Panc1 (cell line): ENCODE data around the gene GREM1. TPM values are rescaled to one million over a fixed set of nuclear protein-coding genes. Genes with fewer than 3 reads are reported as not detected.

Experiments used
- ATAC-seq: fragments of 200-7000 bp; cut with Tn5 transposase; 2 replicates; pipeline ENCODE4 v1.9.1; 2020; ENCODE audit warnings: mild to moderate bottlenecking, moderate library complexity
- BruUV-seq: library from RNA; stranded (reverse); fragments of 400-500 nt; replicated peaks from 2 replicates; lab custom pipeline; 2021; lab: Mats Ljungman, UMichigan
- CTCF ChIA-PET: fragments of 300-600 bp; sonication (Branson Sonifier 250); formaldehyde crosslinking; loops from one replicate; lab custom pipeline; 2022; ENCODE audit warnings: antibody characterized with exemption; lab: Charles Lee
- POLR2A ChIA-PET: fragments of 300-600 bp; sonication (Branson Sonifier 250); formaldehyde crosslinking; loops from one replicate; lab custom pipeline; 2022; ENCODE audit warnings: antibody characterized with exemption; lab: Charles Lee
- DNase-seq: peaks from one replicate; pipeline ENCODE4 v3.0.0-alpha.2; 2010; ENCODE audit warnings: low read depth, low spot score
- H3K27ac ChIP-seq: 2 replicates; pipeline ENCODE4 v1.5.1; 2011; ENCODE audit warnings: mild to moderate bottlenecking, low read length, inconsistent platforms
- H3K27me3 ChIP-seq: fragments of 200-500 bp; sonication (Bioruptor generic); 2 replicates; pipeline ENCODE4 v1.6.0; 2014; ENCODE audit warnings: low read length, inconsistent platforms; ENCODE audit not compliant: control insufficient read depth, insufficient read depth
- H3K36me3 ChIP-seq: fragments of 200-500 bp; sonication (Bioruptor generic); 2 replicates; pipeline ENCODE4 v1.5.1; 2014; ENCODE audit warnings: inconsistent platforms, mild to moderate bottlenecking, low read length, moderate library complexity; ENCODE audit not compliant: control insufficient read depth, insufficient read depth
- H3K4me1 ChIP-seq: 2 replicates; pipeline ENCODE4 v1.5.1; 2011; ENCODE audit warnings: inconsistent platforms, mild to moderate bottlenecking, low read length, moderate library complexity; ENCODE audit not compliant: control insufficient read depth, insufficient read depth
- H3K4me3 ChIP-seq, 2 experiments: 2 replicates each; pipeline ENCODE4 v1.5.1; 2011 to 2012; ENCODE audit warnings: low read depth in 2 of 2, low read length in 2 of 2, mild to moderate bottlenecking in 2 of 2, inconsistent platforms in 1 of 2, moderate library complexity in 1 of 2
- H3K9me3 ChIP-seq: fragments of 200-500 bp; sonication (Bioruptor generic); 2 replicates; pipeline ENCODE4 v1.5.1; 2014; ENCODE audit warnings: low read depth, mild to moderate bottlenecking, inconsistent platforms, low read length, moderate library complexity; ENCODE audit not compliant: control insufficient read depth, insufficient read depth
- CTCF ChIP-seq: fragments of 450-650 bp; IDR thresholded peaks from 2 replicates; pipeline ENCODE4 v1.5.1; 2017; ENCODE audit warnings: mild to moderate bottlenecking
- POLR2AphosphoS5 ChIP-seq: IDR thresholded peaks from 2 replicates; pipeline ENCODE4 v1.6.1; 2012; ENCODE audit warnings: mild to moderate bottlenecking, low read depth, low read length, moderate library complexity
- SIN3A ChIP-seq: IDR thresholded peaks from 2 replicates; pipeline ENCODE4 v1.6.1; 2012; ENCODE audit warnings: low read depth, mild to moderate bottlenecking, low read length, moderate library complexity, borderline replicate concordance; ENCODE audit not compliant: insufficient read depth
- TCF7L2 ChIP-seq: IDR thresholded peaks from 2 replicates; pipeline ENCODE4 v1.6.1; 2011; ENCODE audit warnings: mild to moderate bottlenecking, low read depth, low read length, inconsistent platforms
- in situ Hi-C: cut with HindIII; loops from 2 replicates; pipeline ENCODE4 v1.10.0; 2016; ENCODE audit warnings: low sequenced_read_pairs, low pct_unique_long_range_greater_than_20kb
- intact Hi-C: fragments of 100-400 bp; cut with micrococcal nuclease; formaldehyde crosslinking; loops from one replicate; pipeline ENCODE4 v1.10.0; 2022; ENCODE audit not compliant: unreplicated experiment
- total RNA-seq: library from RNA; stranded (reverse); gene quantifications from one replicate; pipeline ENCODE4 v1.2.1, GENCODE V29; 2021; ENCODE audit not compliant: unreplicated experiment
- TF ChIP-seq, protein P1 (sequence below), 2 experiments: IDR thresholded peaks; 2 replicates each; pipeline ENCODE4 v1.6.1; 2011 to 2012; ENCODE audit warnings: low read depth in 2 of 2, control low read depth in 1 of 2, low read length in 1 of 2, mild to moderate bottlenecking in 1 of 2, moderate library complexity in 1 of 2; ENCODE audit not compliant: insufficient read depth in 1 of 2

GREM1 gene
- total RNA-seq, 1 experiment from 2014 or later: 0.41 TPM

DNA sequence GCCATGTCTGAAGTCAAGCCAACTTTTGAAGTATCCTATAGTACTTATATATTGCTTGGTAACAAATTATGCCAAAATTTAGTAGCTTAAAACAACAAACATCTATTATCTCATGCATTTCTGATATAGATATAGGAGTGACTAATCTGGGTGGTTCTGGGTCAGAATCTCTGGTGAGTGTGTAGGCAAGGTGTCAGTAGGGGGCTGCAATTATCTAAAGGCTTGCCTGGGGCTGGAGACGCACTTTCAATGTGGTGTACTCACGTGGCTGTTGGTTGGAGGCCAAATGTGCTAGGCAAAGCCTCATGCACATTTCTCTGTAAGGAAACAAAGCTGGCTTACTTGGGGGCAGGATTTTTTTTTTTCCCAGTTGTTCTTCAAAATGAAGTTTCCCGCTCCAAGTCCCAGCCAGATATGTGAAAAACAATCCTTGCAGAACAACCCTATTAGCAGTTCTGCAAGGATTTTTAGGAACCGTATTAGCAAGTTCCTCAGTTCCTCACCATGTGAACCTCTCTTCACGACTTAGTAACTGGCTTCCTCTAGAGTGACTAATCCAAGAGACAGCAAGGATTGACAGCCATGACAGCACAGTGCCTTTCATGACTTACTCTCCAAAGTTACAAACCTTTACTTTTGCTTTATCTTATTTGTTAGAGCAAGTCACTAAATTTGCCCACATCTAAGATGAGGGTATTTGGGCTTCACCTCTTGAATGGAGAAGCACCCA is 25.8 kb downstream of the GREM1 start:
- Histone ChIP-seq H3K4me3 (no peak overlapping the region), H3K27me3 (no peaks in the 10 kb centered on the region), H3K4me1 (no peaks in the 10 kb centered on the region), H3K9me3 (no peaks in the 10 kb centered on the region), H3K36me3 (no peaks in the 10 kb centered on the region), H3K27ac (no peak overlapping the region)
- intact Hi-C loops: no loop called here
- TF ChIP-seq, protein P1, sequence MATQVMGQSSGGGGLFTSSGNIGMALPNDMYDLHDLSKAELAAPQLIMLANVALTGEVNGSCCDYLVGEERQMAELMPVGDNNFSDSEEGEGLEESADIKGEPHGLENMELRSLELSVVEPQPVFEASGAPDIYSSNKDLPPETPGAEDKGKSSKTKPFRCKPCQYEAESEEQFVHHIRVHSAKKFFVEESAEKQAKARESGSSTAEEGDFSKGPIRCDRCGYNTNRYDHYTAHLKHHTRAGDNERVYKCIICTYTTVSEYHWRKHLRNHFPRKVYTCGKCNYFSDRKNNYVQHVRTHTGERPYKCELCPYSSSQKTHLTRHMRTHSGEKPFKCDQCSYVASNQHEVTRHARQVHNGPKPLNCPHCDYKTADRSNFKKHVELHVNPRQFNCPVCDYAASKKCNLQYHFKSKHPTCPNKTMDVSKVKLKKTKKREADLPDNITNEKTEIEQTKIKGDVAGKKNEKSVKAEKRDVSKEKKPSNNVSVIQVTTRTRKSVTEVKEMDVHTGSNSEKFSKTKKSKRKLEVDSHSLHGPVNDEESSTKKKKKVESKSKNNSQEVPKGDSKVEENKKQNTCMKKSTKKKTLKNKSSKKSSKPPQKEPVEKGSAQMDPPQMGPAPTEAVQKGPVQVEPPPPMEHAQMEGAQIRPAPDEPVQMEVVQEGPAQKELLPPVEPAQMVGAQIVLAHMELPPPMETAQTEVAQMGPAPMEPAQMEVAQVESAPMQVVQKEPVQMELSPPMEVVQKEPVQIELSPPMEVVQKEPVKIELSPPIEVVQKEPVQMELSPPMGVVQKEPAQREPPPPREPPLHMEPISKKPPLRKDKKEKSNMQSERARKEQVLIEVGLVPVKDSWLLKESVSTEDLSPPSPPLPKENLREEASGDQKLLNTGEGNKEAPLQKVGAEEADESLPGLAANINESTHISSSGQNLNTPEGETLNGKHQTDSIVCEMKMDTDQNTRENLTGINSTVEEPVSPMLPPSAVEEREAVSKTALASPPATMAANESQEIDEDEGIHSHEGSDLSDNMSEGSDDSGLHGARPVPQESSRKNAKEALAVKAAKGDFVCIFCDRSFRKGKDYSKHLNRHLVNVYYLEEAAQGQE (IDR thresholded peaks at IDR 0.05; ENCODE audit: insufficient read depth in 1 of 2, low read depth in 2 of 2, low read length in 1 of 2): no peak
- no peak for TF ChIP-seq POLR2AphosphoS5
- TF ChIP-seq SIN3A: no peak
- TF ChIP-seq TCF7L2: no peak
- no peak for TF ChIP-seq CTCF
- no peak for ATAC-seq
- no peak for DNase-seq
- ChIA-PET POLR2A (no interaction called here), CTCF (interaction anchor here (0.6 kb wide), 1 partner anchor 747 kb away, joined by 3 read pairs; no protein-coding TSS in a partner anchor)
- in situ Hi-C loops: no loop called here
- BruUV-seq: no TSS peak

GRCh38 chr15:32746116-32746857 is 28.5 kb downstream of the GREM1 start:
- Histone ChIP-seq H3K27me3 (no peaks in the 10 kb centered on the region), H3K27ac (no peak overlapping the region), H3K4me3 (no peak overlapping the region), H3K4me1 (no peaks in the 10 kb centered on the region), H3K36me3 (no peaks in the 10 kb centered on the region), H3K9me3 (no peaks in the 10 kb centered on the region)
- ChIA-PET POLR2A (no interaction called here), CTCF (no interaction called here)
- intact Hi-C loops: no loop called here
- TF ChIP-seq CTCF (no peak), POLR2AphosphoS5 (no peak), TCF7L2 (no peak), SIN3A (no peak)
- TF ChIP-seq, protein P1 (IDR thresholded peaks at IDR 0.05; ENCODE audit: insufficient read depth in 1 of 2, low read depth in 2 of 2, low read length in 1 of 2): no peak
- ATAC-seq (no peak), DNase-seq (no peak)
- in situ Hi-C loops: no loop called here
- no TSS peak for BruUV-seq
